Fibroblast of the aortic adventitia (primary cell): Measurements from ENCODE around the gene LRRC1. TPM values are rescaled to one million over a fixed set of nuclear protein-coding genes. Genes with fewer than 3 reads are reported as not detected.

Source experiments
- DNase-seq: peaks from one replicate; pipeline ENCODE4 v3.0.0-alpha.2; 2010; ENCODE audit warnings: low read depth
- H3K4me3 ChIP-seq: 2 replicates; pipeline ENCODE4 v1.5.1; 2011; ENCODE audit warnings: low read depth, mild to moderate bottlenecking, control low read depth, low read length, moderate library complexity
- total RNA-seq: library from RNA; depleted of rRNA; stranded (reverse); fragments of >200 nt; gene quantifications from 2 replicates; pipeline ENCODE4 v1.2.3, GENCODE V29; 2012; ENCODE audit warnings: low replicate concordance
- TF ChIP-seq, protein P1 (sequence below): IDR thresholded peaks from 2 replicates; pipeline ENCODE4 v1.5.1; 2011; ENCODE audit warnings: mild to moderate bottlenecking, low read length, control low read depth, inconsistent platforms; ENCODE audit not compliant: insufficient read depth

The LRRC1 gene
- total RNA-seq, 1 donor, result 8.3 TPM

- no peak for DNase-seq
- TF ChIP-seq, protein P1, sequence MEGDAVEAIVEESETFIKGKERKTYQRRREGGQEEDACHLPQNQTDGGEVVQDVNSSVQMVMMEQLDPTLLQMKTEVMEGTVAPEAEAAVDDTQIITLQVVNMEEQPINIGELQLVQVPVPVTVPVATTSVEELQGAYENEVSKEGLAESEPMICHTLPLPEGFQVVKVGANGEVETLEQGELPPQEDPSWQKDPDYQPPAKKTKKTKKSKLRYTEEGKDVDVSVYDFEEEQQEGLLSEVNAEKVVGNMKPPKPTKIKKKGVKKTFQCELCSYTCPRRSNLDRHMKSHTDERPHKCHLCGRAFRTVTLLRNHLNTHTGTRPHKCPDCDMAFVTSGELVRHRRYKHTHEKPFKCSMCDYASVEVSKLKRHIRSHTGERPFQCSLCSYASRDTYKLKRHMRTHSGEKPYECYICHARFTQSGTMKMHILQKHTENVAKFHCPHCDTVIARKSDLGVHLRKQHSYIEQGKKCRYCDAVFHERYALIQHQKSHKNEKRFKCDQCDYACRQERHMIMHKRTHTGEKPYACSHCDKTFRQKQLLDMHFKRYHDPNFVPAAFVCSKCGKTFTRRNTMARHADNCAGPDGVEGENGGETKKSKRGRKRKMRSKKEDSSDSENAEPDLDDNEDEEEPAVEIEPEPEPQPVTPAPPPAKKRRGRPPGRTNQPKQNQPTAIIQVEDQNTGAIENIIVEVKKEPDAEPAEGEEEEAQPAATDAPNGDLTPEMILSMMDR, result no peak
- no peak overlapping the region for H3K4me3 ChIP-seq
Measured at GRCh38 chr6:53811746-53812145, 16.9 kb downstream of the LRRC1 start.

- H3K4me3 ChIP-seq, result no peak overlapping the region
- TF ChIP-seq, protein P1, result no peak
- no peak for DNase-seq
Measured at GRCh38 chr6:53813096-53813495, 18.3 kb downstream of the LRRC1 start.

DNA sequence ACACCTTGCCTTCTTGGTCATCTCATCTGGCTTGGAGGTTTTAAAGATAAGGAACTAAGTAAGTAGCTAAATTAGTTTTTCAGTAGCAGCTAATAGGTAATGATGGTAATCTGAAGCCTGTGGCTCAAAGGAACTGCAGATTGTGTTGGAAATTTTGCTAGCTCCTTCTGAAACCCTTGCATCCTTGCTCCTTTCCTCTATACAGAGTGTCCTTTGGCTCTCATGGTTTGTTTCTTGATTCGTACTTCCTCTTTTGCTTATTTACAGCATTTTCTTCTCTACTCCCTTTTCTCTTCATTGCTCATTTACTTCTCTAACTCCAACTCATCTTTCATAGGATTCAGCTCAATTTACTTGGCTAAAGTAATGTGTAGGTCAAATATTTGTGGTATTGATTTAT is 19.0 kb downstream of the LRRC1 start:
- no peak for DNase-seq
- TF ChIP-seq, protein P1, result no peak
- no peak overlapping the region for H3K4me3 ChIP-seq

DNA sequence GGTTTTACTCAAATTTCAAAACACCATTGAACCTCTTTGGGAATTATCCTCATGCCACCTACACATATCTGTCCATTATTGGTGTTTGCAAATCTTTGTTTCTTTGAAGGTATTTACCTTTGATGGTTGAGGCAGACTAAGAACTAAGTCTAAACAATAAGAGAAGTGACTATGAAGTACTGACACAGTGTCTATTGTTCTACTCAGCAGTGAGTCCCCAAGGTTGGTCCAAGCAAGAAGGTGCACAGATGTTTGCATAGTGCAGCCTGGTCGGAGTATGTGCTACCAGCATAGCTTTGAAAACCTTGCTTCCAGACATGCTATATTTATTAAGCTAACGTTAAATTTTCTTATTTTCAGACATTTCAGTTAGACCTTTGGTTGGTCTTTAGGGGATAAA is 19.5 kb downstream of the LRRC1 start:
- DNase-seq, result no peak
- TF ChIP-seq, protein P1, result no peak
- no peak overlapping the region for H3K4me3 ChIP-seq

- TF ChIP-seq, protein P1, result no peak
- DNase-seq, result no peak
- no peak overlapping the region for H3K4me3 ChIP-seq
Measured at GRCh38 chr6:53815381-53816119, 20.7 kb downstream of the LRRC1 start.

- TF ChIP-seq, protein P1, result no peak
- no peak for DNase-seq
- no peak overlapping the region for H3K4me3 ChIP-seq
Measured at GRCh38 chr6:53818858-53819609, 24.2 kb downstream of the LRRC1 start.
